GM18861 (cell line): ENCODE measurements around the gene SPATA6L.

Experiments
- ATAC-seq: cut with Tn5 transposase; IDR thresholded peaks from one replicate; pipeline ENCODE4 v1.9.1; 2021; ENCODE audit not compliant: unreplicated experiment

The SPATA6L gene, protein sequence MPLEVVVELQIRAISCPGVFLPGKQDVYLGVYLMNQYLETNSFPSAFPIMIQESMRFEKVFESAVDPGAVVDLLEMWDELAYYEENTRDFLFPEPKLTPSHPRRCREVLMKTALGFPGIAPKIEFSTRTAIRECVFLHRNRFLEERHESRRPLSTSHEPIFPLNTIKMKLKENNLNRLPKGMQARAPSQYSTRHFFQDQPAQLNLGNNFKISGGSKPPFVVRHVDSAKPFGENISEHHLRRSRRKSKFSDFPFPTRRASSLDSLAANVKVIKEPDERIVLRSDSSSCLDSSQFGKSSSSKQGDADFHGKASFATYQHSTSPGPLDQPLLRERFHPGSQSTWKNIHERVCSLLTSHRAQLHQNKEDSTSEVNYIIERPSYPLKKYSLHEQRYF

DNA sequence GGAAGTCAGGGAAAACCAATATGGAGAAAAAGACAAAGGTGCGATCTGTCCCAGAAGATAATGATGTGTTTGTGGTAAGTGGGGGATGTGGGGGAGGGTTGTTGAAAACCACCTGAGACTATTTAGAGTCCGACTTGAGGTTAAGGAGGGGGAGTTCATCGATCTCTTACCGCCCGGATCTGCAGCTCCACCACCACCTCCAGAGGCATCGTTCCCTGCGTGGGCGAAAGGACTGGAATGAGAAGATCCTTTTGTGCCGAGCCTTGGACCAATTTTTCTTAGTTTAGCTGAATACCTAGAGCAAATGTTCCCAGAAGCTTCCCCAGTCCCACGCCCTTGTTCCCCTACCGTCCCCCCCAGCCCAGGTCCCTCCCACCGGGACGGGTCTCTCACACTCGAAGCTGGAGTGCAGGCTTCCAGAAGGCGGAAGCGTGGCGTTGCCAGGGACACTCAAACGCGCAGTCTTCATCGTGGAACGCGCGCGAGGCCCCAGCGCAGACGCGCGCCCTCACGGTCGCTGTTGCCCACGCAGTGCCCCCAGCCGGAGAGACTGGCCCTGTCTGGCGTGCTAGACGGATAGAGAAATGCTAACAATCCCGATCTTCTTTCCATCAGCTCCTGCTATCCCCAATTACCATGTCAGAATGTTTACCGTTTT lies at the start of gene SPATA6L:
Gene SPATA6L, minus strand, starts transcription at position 439 of the 658 bp plus-strand sequence. Its CDS starts 230 bp downstream, at position 209.
- ATAC-seq = no peak

DNA sequence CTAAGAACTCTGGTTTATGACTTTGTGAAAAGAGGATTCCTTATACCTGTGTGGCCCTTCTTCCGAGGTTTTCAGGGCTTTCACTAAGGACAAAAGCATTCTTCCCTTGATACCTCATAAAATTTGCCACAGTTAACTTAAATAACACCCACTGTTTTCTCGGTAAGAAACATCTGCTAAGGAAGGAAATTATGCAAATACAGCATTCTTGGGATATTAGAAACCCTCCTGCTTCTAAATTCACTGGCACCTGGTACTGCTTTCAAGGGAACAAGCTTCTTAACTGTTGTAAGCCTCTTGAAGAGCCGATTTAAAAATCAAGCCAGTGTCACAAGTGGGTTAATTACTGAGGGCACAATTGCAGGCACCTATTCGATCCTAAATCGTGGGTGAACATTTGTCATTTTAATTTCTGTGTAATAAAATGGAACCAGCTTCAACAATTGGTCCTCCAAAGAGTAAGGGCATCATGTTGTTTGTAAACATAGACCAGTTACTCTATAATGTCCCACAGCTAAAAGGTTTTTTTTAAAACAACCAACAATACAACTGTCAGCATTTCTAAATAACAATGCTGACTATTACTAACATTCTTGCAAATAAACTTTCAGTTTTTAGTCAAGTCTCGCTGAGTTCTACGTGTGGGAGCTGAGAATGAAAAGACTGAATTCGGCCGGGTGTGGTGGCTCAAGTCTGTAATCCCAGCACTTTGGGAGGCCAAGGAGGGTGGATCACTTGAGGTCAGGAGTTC lies 48.2 kb upstream of the SPATA6L start:
- no peak for ATAC-seq

DNA sequence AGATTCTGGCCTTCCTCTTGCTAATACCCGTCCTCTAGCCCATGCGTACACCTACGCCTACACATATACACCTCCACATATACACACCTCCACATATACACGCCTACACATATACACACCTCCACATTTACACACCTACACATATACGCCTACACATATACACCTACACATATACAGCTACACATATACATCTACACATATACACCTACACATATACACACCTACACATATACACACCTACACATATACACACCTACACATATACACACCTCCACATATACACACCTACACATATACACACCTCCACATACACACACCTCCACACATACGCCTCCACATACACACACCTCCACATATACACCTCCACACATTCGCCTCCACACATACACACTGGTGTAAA lies 47.6 kb upstream of the SPATA6L start:
- no peak for ATAC-seq

DNA sequence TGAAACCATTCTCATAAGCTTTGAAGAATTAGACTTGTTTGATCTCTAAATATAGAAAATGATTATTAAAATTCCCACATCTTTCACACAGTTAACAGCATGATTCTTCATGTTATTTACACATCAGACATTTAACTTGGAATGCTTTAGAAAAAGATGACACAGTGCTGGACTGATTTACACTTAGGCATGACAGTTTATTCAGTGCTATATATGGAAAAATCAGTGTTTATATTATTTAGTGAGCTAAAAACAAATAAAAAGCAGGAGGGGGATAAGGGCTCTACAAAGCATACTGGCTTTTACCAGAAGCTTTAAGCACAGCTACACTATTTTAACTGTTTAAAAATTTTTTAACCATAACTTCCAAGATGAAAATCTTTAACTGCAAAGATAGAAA lies 43.1 kb upstream of the SPATA6L start:
- no peak for ATAC-seq

DNA sequence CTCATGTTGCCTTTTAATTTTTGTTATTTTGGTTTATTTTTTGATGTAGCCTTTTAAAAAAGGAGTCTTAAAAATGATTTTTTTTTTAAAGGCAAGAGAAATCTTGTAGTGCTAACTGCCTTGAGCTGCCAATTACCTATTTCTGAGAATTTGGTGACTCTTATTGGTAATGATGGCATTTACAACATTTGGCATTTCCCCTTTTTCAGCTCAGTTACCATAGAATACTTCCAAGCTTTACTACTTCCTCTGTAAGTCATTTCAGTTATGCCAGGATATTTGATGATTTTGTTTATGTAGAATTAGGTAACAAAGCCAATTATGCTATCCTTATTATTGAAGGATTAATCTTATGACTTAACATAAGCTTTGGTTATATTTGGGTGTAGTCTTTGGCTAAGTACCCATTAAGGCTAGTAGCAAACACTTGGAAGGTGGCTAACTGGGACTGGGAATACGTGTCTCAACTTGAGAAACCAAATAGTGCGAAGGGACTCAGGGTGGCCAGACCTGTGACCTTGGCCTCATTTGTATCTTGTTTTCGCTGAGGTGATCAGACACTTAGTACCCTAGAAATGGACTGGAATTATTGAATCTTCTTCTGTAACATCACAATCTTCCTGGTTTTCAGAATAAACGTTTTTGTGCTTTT lies 40.8 kb upstream of the SPATA6L start:
- ATAC-seq = no peak

DNA sequence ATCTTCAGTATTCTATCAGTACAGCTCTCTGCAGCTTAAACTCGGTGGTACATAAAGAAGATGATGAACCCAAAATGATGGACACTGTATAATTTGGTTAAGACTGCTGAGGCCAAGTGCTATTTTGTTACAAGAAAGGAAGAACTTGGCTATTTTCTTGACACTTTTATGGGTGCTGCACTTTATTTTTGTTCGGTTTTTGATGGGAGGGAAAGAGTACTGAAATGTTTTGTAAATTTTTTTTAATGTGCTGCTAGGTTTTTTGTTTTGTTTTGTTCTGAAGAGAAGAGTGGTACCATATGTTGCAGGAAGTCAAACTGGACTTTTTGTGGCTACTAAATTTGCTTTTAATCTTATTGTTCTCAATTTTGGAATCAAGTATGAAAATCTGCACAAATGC lies 39.7 kb upstream of the SPATA6L start:
- ATAC-seq = no peak

DNA sequence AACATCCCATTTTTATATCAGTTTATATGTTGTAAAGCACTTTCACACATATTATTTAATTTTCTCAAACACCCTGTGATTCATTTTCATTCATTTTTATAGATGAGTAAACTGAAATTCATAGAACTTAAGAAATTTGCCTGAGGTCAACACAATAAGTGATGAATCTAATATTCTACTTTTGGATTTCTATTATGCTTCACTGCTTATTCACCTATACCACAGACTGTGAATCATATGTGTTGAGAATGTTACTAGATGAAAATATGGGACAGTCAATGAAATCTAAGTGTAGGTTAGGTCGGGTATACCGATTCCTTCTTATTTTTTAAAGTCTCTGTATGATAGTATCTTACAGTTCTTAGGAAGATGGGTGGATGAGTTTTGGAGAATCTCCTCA lies 37.8 kb upstream of the SPATA6L start:
- ATAC-seq = no peak

DNA sequence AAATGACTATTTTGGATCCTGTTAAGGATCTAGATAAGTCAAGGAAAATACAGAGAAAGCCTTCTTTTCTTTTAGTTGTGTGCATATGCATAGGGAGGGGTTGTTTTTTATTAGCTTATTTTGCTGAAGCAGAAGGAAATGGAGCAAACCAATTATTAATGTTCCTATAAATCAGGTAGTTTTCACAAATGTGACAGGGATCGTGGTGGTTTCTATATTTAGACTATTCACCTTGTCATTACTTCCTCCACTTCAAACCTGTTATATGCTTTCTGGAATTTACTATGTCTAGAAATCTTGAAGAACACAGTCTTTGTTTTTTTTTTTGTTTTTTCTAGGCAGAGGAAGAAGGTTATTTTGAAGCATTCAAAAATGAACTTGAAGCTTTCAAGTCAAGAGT lies 35.2 kb upstream of the SPATA6L start:
- ATAC-seq = no peak

DNA sequence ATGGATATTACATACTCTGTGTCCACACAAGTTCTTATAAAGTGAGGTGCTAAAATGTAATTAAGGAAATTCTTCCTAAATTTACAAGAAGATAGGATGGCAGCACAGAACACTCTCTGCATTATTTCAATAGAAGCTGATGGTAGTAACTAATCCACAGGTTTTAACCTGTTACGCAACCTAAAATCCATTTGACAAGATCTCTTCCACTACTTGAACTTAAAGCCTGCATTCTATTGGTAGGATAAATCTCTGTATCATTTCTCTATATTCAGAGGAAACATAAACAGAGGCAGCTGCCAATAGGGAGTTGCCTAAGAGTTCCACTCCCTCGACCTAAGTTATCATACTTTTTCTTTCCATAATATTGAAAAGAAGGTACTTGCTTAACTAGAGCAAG lies 34.7 kb upstream of the SPATA6L start:
- ATAC-seq = no peak

DNA sequence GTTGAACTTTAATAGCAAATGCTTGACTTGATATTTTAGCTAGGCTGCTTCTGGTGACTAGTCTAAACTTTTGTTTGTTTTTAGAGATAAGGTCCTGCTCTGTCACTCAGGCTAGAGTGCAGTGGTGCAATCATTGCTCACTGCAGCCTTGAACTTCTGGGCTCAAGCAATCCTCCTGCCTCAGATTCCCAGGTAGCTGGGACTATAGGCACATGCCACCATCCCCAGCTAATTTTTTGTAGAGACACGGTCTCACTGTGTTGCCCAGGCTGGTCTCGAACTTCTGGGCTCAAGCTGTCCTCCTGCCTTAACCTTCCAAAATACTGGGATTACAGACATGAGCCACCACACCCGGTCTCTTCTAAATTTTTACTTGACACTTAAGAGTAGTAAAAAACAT lies 33.8 kb upstream of the SPATA6L start:
- no peak for ATAC-seq

DNA sequence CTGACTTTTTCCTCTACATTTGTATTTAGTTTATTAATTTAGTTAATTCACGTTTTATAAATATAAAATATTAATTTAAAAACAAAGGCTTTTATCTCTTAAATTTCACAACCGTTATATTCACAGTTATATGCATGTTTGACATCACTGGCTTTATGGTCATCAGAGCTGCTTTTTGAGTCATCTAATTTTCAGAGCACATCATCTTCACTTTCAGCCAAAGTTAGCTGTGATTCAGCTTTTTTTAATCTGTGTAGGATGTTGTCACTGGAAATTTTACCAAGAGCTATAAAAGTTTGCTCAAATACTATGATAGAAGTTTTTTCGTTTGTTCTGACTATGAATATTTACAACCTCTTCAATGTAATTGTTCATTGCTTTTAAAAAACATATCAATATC lies 25.5 kb upstream of the SPATA6L start:
- ATAC-seq = no peak

DNA sequence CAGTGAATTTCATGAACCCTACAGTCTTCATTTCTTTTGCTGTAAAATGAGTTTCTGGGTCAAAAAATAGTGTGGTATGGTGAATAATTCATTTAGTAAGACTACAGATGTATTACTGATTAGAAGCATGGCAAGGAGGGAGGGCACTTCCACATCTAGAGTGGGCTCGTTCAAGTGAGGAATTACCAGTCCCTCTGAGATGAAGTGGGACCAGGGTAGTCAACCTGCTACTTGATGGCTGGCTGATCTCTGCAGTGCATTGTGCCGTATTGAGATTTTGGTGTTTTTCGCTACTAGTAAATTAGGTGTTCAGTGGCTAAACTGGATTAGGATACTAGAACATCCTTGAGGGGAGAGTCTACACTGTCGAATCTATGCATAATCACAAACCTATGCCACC lies 23.9 kb upstream of the SPATA6L start:
- no peak for ATAC-seq

DNA sequence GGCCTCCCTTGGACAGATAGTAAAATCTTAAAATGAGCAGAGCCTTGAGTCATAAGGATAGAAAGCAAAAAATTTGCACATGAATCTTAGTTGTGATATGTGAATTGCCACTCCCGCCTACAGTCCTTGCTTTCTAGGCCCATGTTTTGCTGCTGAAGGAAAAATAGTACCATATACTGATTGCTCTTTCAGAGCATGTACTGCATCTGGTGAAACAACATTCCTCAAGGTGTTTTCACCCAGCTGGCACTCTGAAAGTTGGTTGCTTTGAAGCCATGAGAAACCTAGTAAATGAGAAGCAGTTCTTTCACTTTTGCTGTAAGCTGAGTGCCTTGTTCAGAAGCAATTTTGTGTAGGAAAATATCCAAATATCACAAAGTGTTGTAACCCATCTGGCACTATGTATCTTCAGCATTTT lies 23.4 kb upstream of the SPATA6L start:
- no peak for ATAC-seq

DNA sequence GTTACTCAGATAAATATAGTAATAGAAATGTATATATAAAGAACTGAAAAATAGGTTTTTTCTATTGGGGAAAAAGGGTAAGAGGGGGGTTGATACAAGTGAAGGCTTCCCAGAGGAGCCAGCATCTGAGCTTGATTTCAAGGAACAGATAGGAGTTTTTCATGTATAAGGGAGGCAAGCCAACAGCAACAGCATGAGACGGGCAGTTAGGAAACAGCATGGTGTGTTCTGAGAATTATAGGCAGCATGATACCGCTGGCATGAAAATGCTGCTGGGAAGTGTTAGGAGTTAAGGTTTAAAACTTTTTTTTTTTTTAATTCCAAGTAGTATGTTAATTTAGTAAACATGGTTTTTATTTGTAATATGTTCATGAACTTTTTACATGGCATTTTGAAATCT lies 22.7 kb upstream of the SPATA6L start:
- no peak for ATAC-seq

DNA sequence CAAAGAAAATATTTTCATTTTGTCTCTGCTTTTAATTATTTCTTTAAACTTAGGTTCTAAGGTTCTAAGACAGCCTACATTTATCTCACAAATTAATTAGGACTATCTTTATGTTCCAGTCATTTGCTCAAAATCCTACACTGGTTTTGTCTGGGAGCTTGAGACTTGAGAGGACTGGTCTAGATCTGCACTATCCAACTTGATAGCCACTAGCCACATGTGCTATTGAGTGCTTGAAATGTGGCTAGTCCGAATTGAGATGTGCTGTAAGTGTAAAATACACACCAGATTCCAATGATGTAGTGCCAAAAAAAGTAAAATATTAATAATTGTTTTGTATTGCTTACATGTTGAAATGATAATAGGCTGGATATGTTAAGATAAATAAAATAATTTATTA lies 20.3 kb upstream of the SPATA6L start:
- ATAC-seq = no peak

DNA sequence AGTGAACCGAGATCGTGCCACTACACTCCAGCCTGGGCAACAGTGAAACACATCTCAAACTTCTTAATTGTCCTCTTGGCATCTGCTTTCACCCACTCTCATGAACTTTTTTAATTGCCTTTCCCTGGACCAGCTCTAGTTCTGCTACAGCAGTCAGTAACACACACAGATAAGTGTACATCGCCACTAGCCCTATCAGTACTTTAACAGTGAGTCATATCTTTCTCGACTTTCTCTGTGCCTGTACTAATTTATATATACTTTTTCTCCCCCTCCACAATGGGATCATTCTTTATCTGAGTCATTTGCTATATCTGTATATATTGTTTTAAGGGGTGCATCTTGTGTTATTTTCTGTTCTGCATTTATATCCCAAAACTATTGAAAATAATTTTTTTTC lies 19.8 kb upstream of the SPATA6L start:
- no peak for ATAC-seq

DNA sequence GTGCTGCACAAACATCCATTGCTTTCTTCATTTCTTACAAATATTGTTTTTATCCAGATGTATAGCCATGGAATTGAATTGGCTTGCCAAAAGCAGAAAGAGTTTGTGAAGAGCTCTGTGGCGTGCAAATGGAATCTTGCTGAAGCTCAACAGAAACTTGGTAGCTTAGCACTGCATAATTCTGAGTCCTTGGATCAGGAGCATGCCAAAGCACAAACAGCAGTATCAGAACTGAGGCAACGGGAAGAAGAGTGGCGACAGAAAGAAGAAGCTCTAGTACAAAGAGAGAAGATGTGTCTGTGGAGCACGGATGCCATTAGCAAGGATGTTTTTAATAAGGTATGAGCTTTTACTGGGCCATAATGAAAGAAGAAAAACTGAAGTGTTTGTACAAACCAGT lies 18.5 kb upstream of the SPATA6L start:
- ATAC-seq = no peak

DNA sequence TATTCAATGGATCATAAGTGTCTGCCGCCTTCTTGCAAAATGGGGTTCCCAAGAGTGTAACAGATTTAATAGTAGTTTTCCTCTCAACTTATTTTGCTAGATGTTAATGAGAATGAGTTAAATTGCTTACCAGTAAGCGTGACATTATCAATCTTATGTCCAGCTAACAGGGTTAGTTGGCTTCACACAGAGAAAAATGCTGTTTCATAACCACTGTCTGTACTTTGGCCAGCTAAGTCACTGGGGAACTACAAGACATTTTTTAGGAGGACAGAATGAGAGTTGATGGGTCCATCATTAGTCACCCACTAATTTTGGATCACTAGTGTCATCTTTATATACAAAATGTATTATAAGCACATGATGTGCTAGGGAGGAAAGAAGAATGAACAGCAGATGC lies 14.5 kb upstream of the SPATA6L start:
- no peak for ATAC-seq

DNA sequence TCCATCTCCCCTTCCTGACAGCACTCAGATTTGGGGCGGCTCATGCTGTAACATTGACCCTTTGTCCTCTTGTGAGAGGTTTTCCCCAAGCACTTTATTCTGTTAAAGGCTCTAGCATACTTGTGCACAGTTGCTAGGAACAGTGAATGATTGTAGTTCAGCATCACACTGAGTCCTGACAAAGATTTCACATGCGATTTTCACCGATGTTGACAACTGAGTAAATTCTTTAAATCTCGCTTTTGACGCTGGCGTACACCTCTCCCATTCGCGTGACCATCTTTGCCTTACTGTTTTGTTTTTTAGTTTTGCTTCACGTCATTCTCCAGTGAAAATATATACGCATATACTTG lies 13.9 kb upstream of the SPATA6L start:
- no peak for ATAC-seq

DNA sequence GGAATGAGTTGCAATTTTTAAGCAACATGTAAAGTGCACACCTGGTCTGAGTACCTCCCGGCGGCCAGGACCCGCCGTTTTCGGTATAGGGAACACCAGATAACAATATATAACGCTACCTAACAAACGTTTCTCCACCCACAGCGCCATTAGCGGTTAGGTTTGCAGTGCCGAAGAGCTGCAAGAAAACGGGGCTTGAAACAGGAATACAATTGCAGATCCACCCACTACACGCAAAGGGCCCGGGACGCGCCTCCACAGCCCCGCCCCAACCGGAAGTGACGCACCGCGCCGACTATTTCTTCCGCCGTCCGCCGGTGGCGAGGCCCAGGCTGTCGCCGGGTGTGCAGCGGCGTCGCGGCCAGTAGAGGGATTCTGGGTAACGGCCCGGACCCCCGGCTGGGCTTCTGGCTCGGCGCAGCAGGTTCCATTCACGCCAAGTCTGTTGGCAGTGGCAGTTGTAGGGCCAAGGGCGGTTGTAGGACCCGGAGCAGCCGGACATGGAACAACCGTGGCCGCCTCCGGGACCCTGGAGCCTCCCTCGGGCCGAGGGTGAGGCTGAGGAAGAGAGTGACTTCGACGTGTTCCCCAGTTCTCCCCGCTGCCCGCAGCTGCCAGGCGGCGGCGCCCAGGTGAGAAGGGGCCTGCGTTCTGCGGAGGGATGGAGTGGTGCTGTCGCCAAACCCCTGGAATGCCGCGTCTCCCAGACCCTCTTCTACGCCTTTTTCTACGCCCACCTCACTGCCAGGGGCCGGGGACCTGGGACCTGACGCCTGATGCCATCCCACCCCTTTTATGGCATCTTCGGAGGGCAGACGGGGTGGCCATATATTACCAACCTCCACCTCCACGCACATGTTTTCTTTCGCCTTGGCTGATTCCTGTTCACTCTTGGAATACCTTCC lies 13.2 kb upstream of the SPATA6L start, which contains the start of gene CDC37L1:
Gene CDC37L1, plus strand, starts transcription at position 302 of the 905 bp plus-strand sequence. Its CDS starts 199 bp downstream, at position 501.
- peak; percentile 90 for ATAC-seq
